Kidney (tissue), 14 donors: ENCODE results near the gene TMPRSS11D. TPM values are rescaled to one million over a fixed set of nuclear protein-coding genes. Genes with fewer than 3 reads are reported as not detected.

Experiments used
- DNase-seq, 5 donors: peaks; one replicate each; pipeline ENCODE4 v3.0.0-alpha.2; 2013 to 2020
- FAIRE-seq: peaks from 2 replicates; lab custom pipeline; 2012; peaks lifted over from hg19 to GRCh38; lab: Jason Lieb, UNC
- H3K27ac ChIP-seq, 2 donors: one replicate each; pipeline ENCODE4 v1.7.0; 2013; ENCODE audit warnings: low read depth in 2 of 2, low read length in 2 of 2, inconsistent platforms in 1 of 2
- H3K27me3 ChIP-seq: one replicate; pipeline ENCODE4 v1.7.1; 2013; ENCODE audit warnings: low read length, inconsistent platforms; ENCODE audit not compliant: control insufficient read depth, insufficient read depth
- H3K36me3 ChIP-seq, 3 donors: one replicate each; pipeline versions ENCODE4 v1.7.0 to v1.7.1; 2013; ENCODE audit warnings: low read length in 3 of 3, control low read depth in 1 of 3, inconsistent platforms in 1 of 3; ENCODE audit not compliant: insufficient read depth in 3 of 3, control insufficient read depth in 2 of 3
- H3K4me1 ChIP-seq, 3 donors: one replicate each; pipeline versions ENCODE4 v1.7.0 to v1.7.1; 2013; ENCODE audit warnings: low read length in 3 of 3, inconsistent platforms in 1 of 3, low read depth in 1 of 3; ENCODE audit not compliant: control insufficient read depth in 2 of 3, insufficient read depth in 2 of 3
- H3K4me3 ChIP-seq, 3 donors: one replicate each; pipeline versions ENCODE4 v1.7.0 to v1.8.1; 2013; ENCODE audit warnings: low read length in 3 of 3, control low read depth in 1 of 3, inconsistent platforms in 1 of 3
- H3K9ac ChIP-seq, 3 donors: one replicate each; pipeline versions ENCODE4 v1.7.0 to v1.7.1; 2013; ENCODE audit warnings: low read length in 3 of 3, control low read depth in 1 of 3, inconsistent platforms in 1 of 3
- H3K9me3 ChIP-seq, 3 donors: one replicate each; pipeline versions ENCODE4 v1.7.0 to v1.7.1; 2013; ENCODE audit warnings: low read length in 3 of 3, control low read depth in 1 of 3, inconsistent platforms in 1 of 3; ENCODE audit not compliant: control insufficient read depth in 2 of 3, insufficient read depth in 1 of 3
- CTCF ChIP-seq: IDR thresholded peaks from 3 replicates; pipeline ENCODE4 v1.5.1; 2012; ENCODE audit warnings: mild to moderate bottlenecking, moderate library complexity, borderline replicate concordance; ENCODE audit not compliant: insufficient read depth; ENCODE audit errors: extremely low read depth
- intact Hi-C: fragments of 100-400 bp; cut with DNase I; formaldehyde crosslinking; loops from one replicate; pipeline ENCODE4 v1.11.1; 2022
- polyA plus RNA-seq: library from polyadenylated mRNA; stranded (reverse); fragments of 350-450 nt; fragmentation: Illumina TruSeq; extraction: RNeasy Lipid Tissue Mini Kit (QIAGEN cat#74804); gene quantifications from one replicate; pipeline ENCODE4 v1.2.3, GENCODE V29; 2014; ENCODE audit warnings: low read depth, low replicate concordance; ENCODE audit not compliant: insufficient read depth
- total RNA-seq: library from RNA; stranded (reverse); fragmentation: NEBNext Ultra II Directional; extraction: Animal tissue kit (Norgen Biotek cat#: 25700); gene quantifications from one replicate; pipeline ENCODE4 v1.2.1, GENCODE V29; 2021
- donor health status: control.
- donor health status: control.
- donor health status: control.
- donor health status: control.
- donor health status: control.
- donor health status: DM: yes; HTN: yes; CAD: no.
- donor health status: Normal renal cell carcinoma (clear cell type).

TMPRSS11D gene
- total and polyA plus RNA-seq, 2 donors from 2014 or later: not detected

GRCh38 chr4:67869580-67870190 is 14.1 kb downstream of the TMPRSS11D start:
- Histone ChIP-seq H3K27me3 (no peaks in the 10 kb centered on the region), H3K9ac (no peak overlapping the region), H3K4me3 (no peak overlapping the region), H3K36me3 (no peaks in the 10 kb centered on the region), H3K9me3 (peaks cover 0 to 13% (median 0%) of the 10 kb centered on the region in 3 donors), H3K4me1 (no peaks in the 10 kb centered on the region), H3K27ac (no peak overlapping the region)
- no peak for TF ChIP-seq CTCF
- DNase-seq (no peak), FAIRE-seq (no peak)
- intact Hi-C loops: no loop called here

- Histone ChIP-seq H3K27me3 (no peaks in the 10 kb centered on the region), H3K36me3 (no peaks in the 10 kb centered on the region), H3K4me3 (no peak overlapping the region), H3K27ac (no peak overlapping the region), H3K9me3 (no peaks in the 10 kb centered on the region), H3K9ac (no peak overlapping the region), H3K4me1 (no peaks in the 10 kb centered on the region)
- FAIRE-seq (no peak), DNase-seq (no peak)
- intact Hi-C loops: no loop called here
- TF ChIP-seq CTCF: no peak
Observed at GRCh38 chr4:67861513-67861912, 22.3 kb downstream of the TMPRSS11D start.

DNA sequence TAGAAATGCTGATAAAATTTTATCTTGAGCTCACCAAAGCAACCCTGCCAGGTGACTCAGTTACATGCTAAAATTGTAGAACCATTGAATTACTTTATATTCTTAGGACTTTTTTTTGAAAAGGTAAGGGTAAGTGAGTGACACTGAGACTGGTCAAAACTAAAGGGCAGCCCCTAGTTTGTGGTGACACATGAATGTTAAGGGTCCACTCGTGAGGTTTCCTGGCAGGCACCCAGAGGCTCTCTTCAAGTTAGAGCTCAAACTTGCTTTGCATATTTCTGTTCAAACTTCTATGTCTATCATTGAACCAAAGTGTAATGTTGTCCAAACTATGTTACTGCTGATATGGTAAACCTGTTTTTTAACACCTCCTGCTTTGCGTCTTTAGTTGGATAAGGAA is 30.5 kb downstream of the TMPRSS11D start:
- Histone ChIP-seq H3K27me3 (no peaks in the 10 kb centered on the region), H3K27ac (no peak overlapping the region), H3K36me3 (no peaks in the 10 kb centered on the region), H3K9ac (no peak overlapping the region), H3K4me3 (no peak overlapping the region), H3K4me1 (no peaks in the 10 kb centered on the region), H3K9me3 (no peaks in the 10 kb centered on the region)
- TF ChIP-seq CTCF: no peak
- no peak for FAIRE-seq
- intact Hi-C loops: no loop called here
- DNase-seq: no peak

DNA sequence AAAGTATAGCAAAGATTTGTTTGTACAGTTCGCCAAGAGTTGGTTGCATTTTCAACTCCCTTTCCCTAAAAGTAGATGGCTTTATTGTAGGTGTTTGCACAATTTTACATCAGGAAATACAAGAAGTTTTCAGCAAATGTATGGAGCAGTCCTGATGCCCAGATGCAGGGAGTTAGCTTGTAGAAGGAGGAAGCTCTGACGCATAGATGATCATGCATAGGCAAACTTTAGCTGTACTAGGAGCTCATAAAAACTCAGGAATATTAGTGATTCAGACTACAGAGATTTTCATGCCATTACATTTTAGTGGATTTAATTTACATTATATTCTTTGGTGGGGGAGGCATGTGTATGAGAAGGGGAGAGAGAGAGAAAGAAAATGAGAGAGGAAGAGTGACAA is 62.9 kb downstream of the TMPRSS11D start:
- no peak overlapping the region for H3K27ac ChIP-seq
- no peak for TF ChIP-seq CTCF
- intact Hi-C loops: no loop called here
- no peak overlapping the region for H3K4me3 ChIP-seq
- H3K36me3 ChIP-seq: no peaks in the 10 kb centered on the region
- no peak overlapping the region for H3K9ac ChIP-seq
- no peaks in the 10 kb centered on the region for H3K4me1 ChIP-seq
- FAIRE-seq (no peak), DNase-seq (no peak)
- H3K27me3 ChIP-seq: no peaks in the 10 kb centered on the region
- H3K9me3 ChIP-seq: no peaks in the 10 kb centered on the region
